Measurements from ENCODE around the gene SP2.
A peak's percentile ranks its signal among the peaks of the same experiment; 100 is the strongest.

SP2 gene

DNA sequence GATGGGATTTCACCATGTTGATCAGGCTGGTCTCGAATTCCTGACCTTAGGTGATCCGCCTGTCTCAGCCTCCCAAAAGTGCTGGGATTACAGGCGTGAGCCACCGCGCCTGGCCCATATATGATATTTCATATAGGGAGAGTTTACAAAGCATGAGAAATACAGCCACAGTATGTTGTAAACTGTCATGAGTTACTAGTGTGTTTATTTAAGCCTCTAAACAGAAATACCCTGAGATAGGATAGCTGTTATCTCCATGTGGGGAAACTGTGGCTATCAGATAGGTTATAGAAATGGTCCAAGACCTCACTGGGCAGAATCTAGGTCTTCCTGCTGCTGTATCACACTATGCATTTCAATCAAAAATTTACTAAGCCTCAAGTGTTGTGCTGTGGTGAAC lies 72.8 kb downstream of the SP2 start:
- Histone ChIP-seq H3K79me2 (ENCODE audit: control insufficient read depth, insufficient read depth, low read length, poor library complexity) (peaks cover 4% of the 10 kb centered on the region), H3K36me3 (ENCODE audit: control insufficient read depth in 1 of 2, insufficient read depth in 2 of 2, low read length in 2 of 2) (peaks cover 3 to 5% of the 10 kb centered on the region in 2 experiments), H3K23ac (ENCODE audit: low read length) (no peak overlapping the region), H2AK5ac (ENCODE audit: low read length) (no peak overlapping the region), H2BK12ac (ENCODE audit: low read length) (no peak overlapping the region), H3K4ac (ENCODE audit: low read depth, low read length) (no peak overlapping the region), H3K4me1 (ENCODE audit: control insufficient read depth in 1 of 2, insufficient read depth in 2 of 2, low read length in 2 of 2) (peaks cover 9 to 14% of the 10 kb centered on the region in 2 experiments), H3K27ac (ENCODE audit: low read depth, low read length) (no peak overlapping the region), H3K9ac (ENCODE audit: low read length) (no peak overlapping the region), H3K79me1 (ENCODE audit: low read length) (peaks cover 4% of the 10 kb centered on the region), H3K4me2 (ENCODE audit: low read length) (no peak overlapping the region), H4K8ac (ENCODE audit: low read depth, low read length) (no peak overlapping the region), H3K27me3 (ENCODE audit: insufficient read depth, low read length) (no peaks in the 10 kb centered on the region), H2BK5ac (ENCODE audit: low read depth, low read length, poor library complexity) (no peak overlapping the region), H4K12ac (ENCODE audit: low read depth, low read length) (no peak overlapping the region), H2BK120ac (ENCODE audit: insufficient read depth, low read length, poor library complexity) (no peak overlapping the region), H3K14ac (ENCODE audit: low read length) (no peak overlapping the region), H3K9me3 (ENCODE audit: insufficient read depth, low read depth, low read length) (no peaks in the 10 kb centered on the region), H3K4me3 (ENCODE audit: low read depth, low read length) (no peak overlapping the region), H4K91ac (ENCODE audit: low read depth, low read length) (no peak overlapping the region), H2AFZ (ENCODE audit: insufficient read depth, low read length, poor library complexity) (no peak overlapping the region), H3K18ac (ENCODE audit: low read length) (no peak overlapping the region)
- no peak for DNase-seq
- no CpG with 5 or more reads among the region's 5 CpGs for WGBS (ENCODE audit: extremely low coverage, insufficient coverage, insufficient read length)

DNA sequence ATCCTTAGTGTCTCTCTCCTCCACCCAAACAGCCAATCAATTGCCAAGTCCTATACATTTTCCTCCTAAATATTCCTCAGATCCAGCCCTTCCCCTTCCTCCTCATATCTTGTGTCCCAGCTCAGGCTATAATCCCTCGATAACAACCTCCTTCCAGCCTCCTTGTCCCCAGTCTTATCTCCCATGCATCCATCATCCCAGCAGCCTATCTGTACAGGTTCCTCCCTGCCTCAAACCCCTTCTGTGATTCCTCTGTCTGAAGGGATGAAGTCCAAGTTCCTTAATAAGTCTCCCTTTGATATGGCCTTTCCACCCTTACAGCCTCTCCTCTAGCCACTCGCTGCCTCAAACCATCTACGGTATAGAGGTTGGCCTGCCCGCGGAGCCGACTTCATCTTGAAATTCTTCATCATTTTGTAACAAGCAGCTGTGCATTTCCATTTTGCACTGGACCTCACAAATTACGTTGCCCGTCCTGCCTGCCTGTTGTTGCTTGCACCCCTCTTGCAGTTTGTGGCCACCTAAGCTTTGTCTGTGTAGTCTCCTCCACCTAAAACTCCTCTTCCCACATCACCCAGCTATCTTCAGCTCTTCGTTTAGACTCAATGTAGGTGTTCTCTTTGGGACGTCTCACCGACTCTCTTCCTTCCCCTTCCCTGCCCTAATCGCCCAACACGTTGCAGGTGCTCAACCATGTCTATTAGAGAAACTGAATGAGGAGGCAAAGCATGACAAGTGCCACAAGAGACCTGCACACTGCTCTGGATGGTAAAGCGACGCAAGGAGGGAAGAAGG lies 74.1 kb downstream of the SP2 start:
- no peak overlapping the region for H3K27ac ChIP-seq (ENCODE audit: low read depth, low read length)
- no peak overlapping the region for H3K23ac ChIP-seq (ENCODE audit: low read length)
- H3K79me1 ChIP-seq (ENCODE audit: low read length): peaks cover 4% of the 10 kb centered on the region
- DNase-seq: no peak
- peak overlapping the region; percentile 51 for H3K4me2 ChIP-seq (ENCODE audit: low read length)
- H3K9ac ChIP-seq (ENCODE audit: low read length): no peak overlapping the region
- H2BK120ac ChIP-seq (ENCODE audit: insufficient read depth, low read length, poor library complexity): peak overlapping the region; percentile 1
- no peak overlapping the region for H3K18ac ChIP-seq (ENCODE audit: low read length)
- H3K79me2 ChIP-seq (ENCODE audit: control insufficient read depth, insufficient read depth, low read length, poor library complexity): peaks cover 4% of the 10 kb centered on the region
- H2BK12ac ChIP-seq (ENCODE audit: low read length): no peak overlapping the region
- H2AFZ ChIP-seq (ENCODE audit: insufficient read depth, low read length, poor library complexity): peak overlapping the region; percentile 47
- no CpG with 5 or more reads among the region's 15 CpGs for WGBS (ENCODE audit: extremely low coverage, insufficient coverage, insufficient read length)
- H2AK5ac ChIP-seq (ENCODE audit: low read length): peak overlapping the region; percentile 32
- H3K4me1 ChIP-seq (ENCODE audit: control insufficient read depth in 1 of 2, insufficient read depth in 2 of 2, low read length in 2 of 2): peaks cover 9 to 14% of the 10 kb centered on the region in 2 experiments
- H2BK5ac ChIP-seq (ENCODE audit: low read depth, low read length, poor library complexity): no peak overlapping the region
- H3K4me3 ChIP-seq (ENCODE audit: low read depth, low read length): no peak overlapping the region
- H3K14ac ChIP-seq (ENCODE audit: low read length): no peak overlapping the region
- no peak overlapping the region for H4K12ac ChIP-seq (ENCODE audit: low read depth, low read length)
- peaks cover 10 to 15% of the 10 kb centered on the region in 2 experiments for H3K36me3 ChIP-seq (ENCODE audit: control insufficient read depth in 1 of 2, insufficient read depth in 2 of 2, low read length in 2 of 2)
- H4K8ac ChIP-seq (ENCODE audit: low read depth, low read length): peak overlapping the region; percentile 63
- H3K4ac ChIP-seq (ENCODE audit: low read depth, low read length): no peak overlapping the region
- peak overlapping the region; percentile 7 for H4K91ac ChIP-seq (ENCODE audit: low read depth, low read length)
- H3K27me3 ChIP-seq (ENCODE audit: insufficient read depth, low read length): no peaks in the 10 kb centered on the region
- no peaks in the 10 kb centered on the region for H3K9me3 ChIP-seq (ENCODE audit: insufficient read depth, low read depth, low read length)

DNA sequence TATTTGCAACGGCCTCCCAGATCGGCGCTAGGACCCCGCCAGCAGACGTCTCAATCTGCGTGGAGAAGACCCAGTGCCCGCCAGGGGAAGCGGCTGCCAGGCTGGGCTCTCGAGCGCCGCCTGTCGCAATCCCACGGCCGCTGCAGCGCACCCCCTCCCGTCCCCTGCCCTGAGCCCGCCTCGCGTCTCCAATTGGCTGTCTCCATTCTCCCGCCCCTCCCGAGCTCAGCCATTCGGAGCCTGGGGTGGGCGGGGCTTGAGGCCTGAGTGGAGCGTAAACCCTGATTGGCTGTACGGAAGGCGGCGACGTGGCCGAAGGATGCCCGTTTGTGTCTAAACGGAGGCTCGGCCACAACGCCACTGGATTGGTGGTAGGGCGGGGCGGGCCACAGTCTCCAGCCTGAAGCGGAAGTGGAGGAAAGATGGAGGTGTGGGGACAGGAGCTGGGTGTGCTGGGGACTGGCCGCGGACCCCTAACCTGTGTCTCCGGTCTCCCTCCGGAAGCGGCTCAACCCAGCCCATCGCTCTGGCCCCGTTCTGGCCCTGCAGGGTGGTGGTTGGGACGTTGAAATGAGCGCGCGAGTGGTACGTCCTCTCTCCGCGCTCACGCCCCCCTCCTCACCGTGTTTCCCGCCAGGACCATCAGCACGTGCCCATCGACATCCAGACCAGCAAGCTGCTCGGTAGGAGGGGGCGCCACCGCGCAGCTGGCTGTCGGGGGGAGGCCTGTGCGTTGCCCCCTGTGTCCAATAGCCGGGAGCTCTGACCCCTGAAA lies 74.9 kb downstream of the SP2 start, which contains the start of gene CDK5RAP3:
Gene CDK5RAP3 (plus strand): TSS at position 389 of the 775 bp plus-strand sequence. CDS start 34 bp downstream, at position 423.
- H4K91ac ChIP-seq (ENCODE audit: low read depth, low read length): peak within 1 kb of the TSS; percentile 53
- H3K79me2 ChIP-seq (ENCODE audit: control insufficient read depth, insufficient read depth, low read length, poor library complexity): peaks cover 4% of the 10 kb centered on the region
- H3K4me1 ChIP-seq (ENCODE audit: control insufficient read depth in 1 of 2, insufficient read depth in 2 of 2, low read length in 2 of 2): peaks cover 9 to 14% of the 10 kb centered on the region in 2 experiments
- H2AFZ ChIP-seq (ENCODE audit: insufficient read depth, low read length, poor library complexity): peak within 1 kb of the TSS; percentile 67
- H3K79me1 ChIP-seq (ENCODE audit: low read length): peaks cover 4% of the 10 kb centered on the region
- H3K9ac ChIP-seq (ENCODE audit: low read length): peak within 1 kb of the TSS; percentile 87
- WGBS (ENCODE audit: extremely low coverage, insufficient coverage, insufficient read length): no CpG with 5 or more reads among the region's 62 CpGs
- no peaks in the 10 kb centered on the region for H3K27me3 ChIP-seq (ENCODE audit: insufficient read depth, low read length)
- H3K9me3 ChIP-seq (ENCODE audit: insufficient read depth, low read depth, low read length): peaks cover 2% of the 10 kb centered on the region
- H4K8ac ChIP-seq (ENCODE audit: low read depth, low read length): peak within 1 kb of the TSS; percentile 89
- peak within 1 kb of the TSS; percentile 0 for H3K23ac ChIP-seq (ENCODE audit: low read length)
- H3K4ac ChIP-seq (ENCODE audit: low read depth, low read length): peak within 1 kb of the TSS; percentile 87
- peak within 1 kb of the TSS; percentile 24 for H2BK120ac ChIP-seq (ENCODE audit: insufficient read depth, low read length, poor library complexity)
- peak within 1 kb of the TSS; percentile 89 for H3K14ac ChIP-seq (ENCODE audit: low read length)
- peak within 1 kb of the TSS; percentile 92 for H3K4me2 ChIP-seq (ENCODE audit: low read length)
- no peak within 1 kb of the TSS for H2BK12ac ChIP-seq (ENCODE audit: low read length)
- H3K27ac ChIP-seq (ENCODE audit: low read depth, low read length): no peak within 1 kb of the TSS
- H3K4me3 ChIP-seq (ENCODE audit: low read depth, low read length): peak within 1 kb of the TSS; percentile 89
- peak within 1 kb of the TSS; percentile 46 for H4K12ac ChIP-seq (ENCODE audit: low read depth, low read length)
- peak; percentile 100 for DNase-seq
- H2BK5ac ChIP-seq (ENCODE audit: low read depth, low read length, poor library complexity): peak within 1 kb of the TSS; percentile 5
- peak within 1 kb of the TSS; percentile 31 for H3K18ac ChIP-seq (ENCODE audit: low read length)
- peak within 1 kb of the TSS; percentile 94 for H2AK5ac ChIP-seq (ENCODE audit: low read length)
- H3K36me3 ChIP-seq (ENCODE audit: control insufficient read depth in 1 of 2, insufficient read depth in 2 of 2, low read length in 2 of 2): peaks cover 17 to 23% of the 10 kb centered on the region in 2 experiments

DNA sequence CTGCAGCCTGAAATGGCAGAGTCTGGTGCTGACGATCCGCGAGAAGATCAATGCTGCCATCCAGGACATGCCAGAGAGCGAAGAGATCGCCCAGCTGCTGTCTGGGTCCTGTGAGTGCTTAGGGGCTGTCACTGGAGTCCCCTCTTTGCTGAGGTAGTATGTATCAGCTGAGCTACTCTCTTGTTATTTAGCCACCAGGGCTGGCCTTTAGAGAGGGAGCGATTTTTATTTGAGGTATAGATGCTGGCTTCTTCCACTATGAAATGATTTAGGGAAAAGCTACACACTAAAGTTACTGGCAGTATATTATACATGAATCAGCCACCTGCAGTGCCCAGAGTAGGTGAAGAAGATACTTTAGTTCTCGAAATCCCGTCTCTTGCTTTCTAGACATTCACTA lies 77.5 kb downstream of the SP2 start:
- Histone ChIP-seq H4K91ac (ENCODE audit: low read depth, low read length) (no peak overlapping the region), H2AK5ac (ENCODE audit: low read length) (no peak overlapping the region), H3K4me3 (ENCODE audit: low read depth, low read length) (no peak overlapping the region), H2BK5ac (ENCODE audit: low read depth, low read length, poor library complexity) (no peak overlapping the region), H3K23ac (ENCODE audit: low read length) (no peak overlapping the region), H4K12ac (ENCODE audit: low read depth, low read length) (no peak overlapping the region), H3K4me2 (ENCODE audit: low read length) (no peak overlapping the region), H3K79me2 (ENCODE audit: control insufficient read depth, insufficient read depth, low read length, poor library complexity) (peaks cover 4% of the 10 kb centered on the region), H3K79me1 (ENCODE audit: low read length) (peaks cover 4% of the 10 kb centered on the region), H3K27ac (ENCODE audit: low read depth, low read length) (no peak overlapping the region), H3K18ac (ENCODE audit: low read length) (no peak overlapping the region), H2BK120ac (ENCODE audit: insufficient read depth, low read length, poor library complexity) (no peak overlapping the region), H3K9me3 (ENCODE audit: insufficient read depth, low read depth, low read length) (peaks cover 2% of the 10 kb centered on the region), H3K27me3 (ENCODE audit: insufficient read depth, low read length) (no peaks in the 10 kb centered on the region), H3K9ac (ENCODE audit: low read length) (no peak overlapping the region), H3K36me3 (ENCODE audit: control insufficient read depth in 1 of 2, insufficient read depth in 2 of 2, low read length in 2 of 2) (peaks cover 30 to 38% of the 10 kb centered on the region in 2 experiments), H3K4ac (ENCODE audit: low read depth, low read length) (no peak overlapping the region), H2BK12ac (ENCODE audit: low read length) (no peak overlapping the region), H2AFZ (ENCODE audit: insufficient read depth, low read length, poor library complexity) (no peak overlapping the region), H3K14ac (ENCODE audit: low read length) (no peak overlapping the region), H4K8ac (ENCODE audit: low read depth, low read length) (no peak overlapping the region), H3K4me1 (ENCODE audit: control insufficient read depth in 1 of 2, insufficient read depth in 2 of 2, low read length in 2 of 2) (peaks cover 3 to 7% of the 10 kb centered on the region in 2 experiments)
- WGBS (ENCODE audit: extremely low coverage, insufficient coverage, insufficient read length): no CpG with 5 or more reads among the region's 8 CpGs
- DNase-seq: no peak

Measured in trophoblast cell (in vitro differentiated cells and primary cell).